ENCODE results near the gene ZNF557. TPM values are rescaled to one million over a fixed set of nuclear protein-coding genes. Genes with fewer than 3 reads are reported as not detected.

The ZNF557 gene
- total and polyA plus RNA-seq, 2 experiments from 2014 or later: 3.7 to 7.8 TPM

GRCh38 chr19:7083076-7083956 is 13.8 kb downstream of the ZNF557 start:
- Histone ChIP-seq H3K27ac (no peak overlapping the region), H3K27me3 (no peaks in the 10 kb centered on the region), H3K4me3 (no peak overlapping the region), H3K9me3 (ENCODE audit: low read depth) (peaks cover 17% of the 10 kb centered on the region), H3K36me3 (peaks cover 47% of the 10 kb centered on the region), H3K4me1 (ENCODE audit: low read depth) (no peaks in the 10 kb centered on the region)
- no peak for TF ChIP-seq CTCF (IDR thresholded peaks at IDR 0.05; ENCODE audit: low read depth, low read length)
- peak in 1 of 2 donors; percentile 41 for DNase-seq (ENCODE audit: low read depth in 1 of 2, low spot score in 1 of 2)

- Histone ChIP-seq H3K36me3 (peaks cover 4% of the 10 kb centered on the region), H3K9me3 (ENCODE audit: low read depth) (peaks cover 1% of the 10 kb centered on the region)
Measured at GRCh38 chr19:7088999-7089398, 19.5 kb downstream of the ZNF557 start.

GRCh38 chr19:7098096-7098495 is 28.6 kb downstream of the ZNF557 start:
- no peak for TF ChIP-seq CTCF (IDR thresholded peaks at IDR 0.05; ENCODE audit: low read depth, low read length)

More at GRCh38 chr19:7088999-7089398, 19.5 kb downstream of the ZNF557 start:
- H3K27me3 ChIP-seq: no peaks in the 10 kb centered on the region
- DNase-seq (ENCODE audit: low read depth in 1 of 2, low spot score in 1 of 2): no peak
- no peak for TF ChIP-seq CTCF (IDR thresholded peaks at IDR 0.05; ENCODE audit: low read depth, low read length)
- H3K4me3 ChIP-seq: no peak overlapping the region
- no peak overlapping the region for H3K27ac ChIP-seq
- H3K4me1 ChIP-seq (ENCODE audit: low read depth): no peaks in the 10 kb centered on the region

GRCh38 chr19:7098701-7099596 is 29.4 kb downstream of the ZNF557 start:
- Histone ChIP-seq H3K4me1 (ENCODE audit: low read depth) (no peaks in the 10 kb centered on the region), H3K36me3 (no peaks in the 10 kb centered on the region), H3K9me3 (ENCODE audit: low read depth) (no peaks in the 10 kb centered on the region), H3K27me3 (no peaks in the 10 kb centered on the region), H3K27ac (peak overlapping the region; percentile 78), H3K4me3 (peak overlapping the region; percentile 41)
- peak; percentile 96 for DNase-seq (ENCODE audit: low read depth in 1 of 2, low spot score in 1 of 2)
- no peak for TF ChIP-seq CTCF (IDR thresholded peaks at IDR 0.05; ENCODE audit: low read depth, low read length)

More at GRCh38 chr19:7098096-7098495, 28.6 kb downstream of the ZNF557 start:
- no peak for DNase-seq (ENCODE audit: low read depth in 1 of 2, low spot score in 1 of 2)
- H3K36me3 ChIP-seq: no peaks in the 10 kb centered on the region
- no peaks in the 10 kb centered on the region for H3K4me1 ChIP-seq (ENCODE audit: low read depth)
- H3K4me3 ChIP-seq: peak overlapping the region; percentile 41
- H3K9me3 ChIP-seq (ENCODE audit: low read depth): no peaks in the 10 kb centered on the region
- peak overlapping the region; percentile 78 for H3K27ac ChIP-seq
- H3K27me3 ChIP-seq: no peaks in the 10 kb centered on the region

GRCh38 chr19:7099597-7099921 is 30.1 kb downstream of the ZNF557 start:
- no peak for DNase-seq (ENCODE audit: low read depth in 1 of 2, low spot score in 1 of 2)
- H3K4me3 ChIP-seq: peak overlapping the region; percentile 41
- no peaks in the 10 kb centered on the region for H3K4me1 ChIP-seq (ENCODE audit: low read depth)
- H3K27me3 ChIP-seq: no peaks in the 10 kb centered on the region
- no peaks in the 10 kb centered on the region for H3K36me3 ChIP-seq
- no peak for TF ChIP-seq CTCF (IDR thresholded peaks at IDR 0.05; ENCODE audit: low read depth, low read length)
- peak overlapping the region; percentile 78 for H3K27ac ChIP-seq
- no peaks in the 10 kb centered on the region for H3K9me3 ChIP-seq (ENCODE audit: low read depth)
